Cardiac septum (tissue), 1 donor: ENCODE measurements around the gene COX8C. TPM values are rescaled to one million over a fixed set of nuclear protein-coding genes. Genes with fewer than 3 reads are reported as not detected.

Source experiments
- DNase-seq: peaks from one replicate; pipeline ENCODE4 v3.0.0-alpha.2; 2020; ENCODE audit warnings: low spot score
- intact Hi-C: fragments of 100-400 bp; cut with DNase I; formaldehyde crosslinking; loops from one replicate; pipeline ENCODE4 v1.14.0; 2022
- total RNA-seq: library from RNA; stranded (reverse); fragmentation: NEBNext Ultra II Directional; extraction: Animal tissue kit (Norgen Biotek cat#: 25700); gene quantifications from one replicate; pipeline ENCODE4 v1.2.1, GENCODE V29; 2021
- donor health status: DM: no; HTN: no; CAD: no.

COX8C gene
- total RNA-seq, 1 donor from 2014 or later = 0.67 TPM

DNA sequence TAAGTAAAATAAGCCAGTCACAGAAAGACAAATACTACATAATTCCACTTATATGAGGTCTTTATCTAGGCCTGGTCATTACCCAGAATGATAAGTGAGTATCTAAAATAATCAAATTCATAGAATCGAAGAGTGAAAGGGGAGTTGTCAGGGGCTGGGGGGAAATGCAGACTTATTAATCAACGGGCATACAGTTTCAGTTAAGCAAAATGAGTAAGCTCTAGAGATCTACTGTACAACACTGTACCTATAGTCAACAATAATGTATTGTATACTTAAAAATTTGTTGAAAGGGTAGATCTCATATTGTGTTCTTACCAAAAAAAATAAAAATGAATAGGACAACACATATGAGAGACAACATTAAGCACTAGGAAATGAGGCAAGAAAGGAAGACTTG, 27.5 kb upstream of the COX8C start:
- intact Hi-C loops = no loop called here

DNA sequence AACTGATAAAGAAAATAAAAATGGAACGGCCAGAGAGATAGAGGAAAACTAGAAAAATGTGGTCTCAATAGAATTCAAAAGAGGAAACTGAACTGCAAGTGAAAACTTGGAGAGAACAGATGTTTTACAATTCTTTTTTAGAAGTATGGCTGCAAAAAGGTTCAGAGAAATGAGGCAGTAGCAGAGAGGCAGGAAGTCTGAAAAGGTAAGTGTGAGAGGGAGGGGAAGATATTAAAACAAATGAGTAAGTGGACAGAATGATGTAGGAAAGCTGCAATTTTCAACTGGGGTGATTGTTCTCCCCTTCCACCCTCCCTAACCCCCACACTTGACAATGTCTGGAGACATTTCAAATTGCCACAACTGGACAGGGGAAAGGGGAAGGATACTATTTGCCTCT, 27.0 kb upstream of the COX8C start:
- intact Hi-C loops = no loop called here

More for the DNA sequence above, 27.5 kb upstream of the COX8C start:
- no peak for DNase-seq

DNA sequence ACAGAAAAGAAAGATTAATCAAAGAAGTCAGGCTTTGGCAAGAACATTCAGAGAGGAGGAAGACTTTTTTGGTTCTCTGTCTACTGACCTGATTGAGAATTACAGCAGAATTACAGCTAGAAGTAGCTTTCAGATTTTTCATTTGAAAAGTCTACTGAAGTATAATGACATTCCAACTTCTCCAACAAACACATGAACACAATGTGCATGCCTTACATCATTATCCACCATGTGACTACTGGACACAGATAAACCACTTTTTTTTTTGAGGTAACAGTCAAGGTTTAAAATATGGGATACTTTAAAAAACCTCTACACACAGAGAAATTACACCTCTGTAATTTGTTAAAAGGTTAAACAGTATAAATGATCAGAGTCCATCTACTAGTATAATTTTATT, 26.5 kb upstream of the COX8C start:
- intact Hi-C loops = no loop called here
- DNase-seq = no peak

More for the DNA sequence above, 27.0 kb upstream of the COX8C start:
- DNase-seq = no peak

DNA sequence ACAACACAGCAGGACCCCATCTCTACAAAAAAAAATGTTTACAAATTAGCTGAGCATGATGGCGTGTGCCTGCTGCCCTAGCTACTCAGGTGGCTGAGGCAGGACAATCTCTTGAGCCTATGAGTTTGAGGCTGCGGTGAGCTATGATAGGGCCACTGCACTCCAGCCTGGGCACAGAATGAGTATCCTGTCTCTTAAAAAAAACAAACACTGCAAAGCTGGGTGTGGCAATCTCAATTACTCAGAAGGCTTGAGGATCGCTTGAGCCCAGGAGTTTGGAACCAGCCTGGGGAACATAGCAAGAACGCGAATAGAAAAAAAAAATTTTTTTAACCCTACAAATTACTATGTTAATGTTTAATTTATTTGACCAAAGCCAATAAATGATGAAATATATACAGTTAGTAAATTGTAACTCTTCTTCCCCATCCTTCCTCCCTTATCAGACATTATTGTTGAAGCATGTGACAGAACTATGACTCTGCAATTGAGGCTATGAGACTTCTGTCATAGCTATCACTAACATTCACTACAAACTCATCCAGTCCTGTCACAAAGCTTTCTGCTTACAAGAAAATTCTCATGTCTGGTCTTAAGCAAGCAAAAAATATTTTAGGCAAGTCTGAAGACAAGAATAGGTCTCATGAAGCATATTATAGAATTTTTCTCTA, 23.9 kb upstream of the COX8C start:
- intact Hi-C loops = no loop called here
- no peak for DNase-seq

DNA sequence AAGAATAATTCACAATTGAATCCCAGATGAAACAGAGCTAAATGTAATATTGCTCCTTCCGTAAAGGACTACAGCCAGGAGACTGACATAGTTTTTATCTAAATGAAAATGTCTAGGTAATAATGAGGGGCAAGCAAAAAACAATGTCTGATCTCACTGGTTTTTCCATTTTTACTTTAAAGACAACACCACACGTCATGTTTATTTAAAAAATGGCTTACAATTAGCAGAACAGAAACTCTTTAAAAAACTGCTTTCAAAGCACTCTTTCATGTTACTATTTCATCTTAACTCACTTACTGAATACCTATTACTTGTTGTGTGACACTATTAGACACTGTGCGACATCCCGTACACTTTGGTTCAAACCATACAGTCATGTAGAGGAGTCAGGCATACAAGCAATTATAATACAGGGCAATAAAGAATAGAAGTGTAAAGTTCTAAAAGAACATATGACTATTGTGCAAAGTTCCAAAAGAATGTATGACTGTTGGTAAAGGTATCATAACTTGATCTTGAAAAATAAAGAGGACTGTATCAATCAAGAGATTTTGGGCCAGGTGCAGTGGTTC, 23.3 kb upstream of the COX8C start:
- intact Hi-C loops = no loop called here
- no peak for DNase-seq

DNA sequence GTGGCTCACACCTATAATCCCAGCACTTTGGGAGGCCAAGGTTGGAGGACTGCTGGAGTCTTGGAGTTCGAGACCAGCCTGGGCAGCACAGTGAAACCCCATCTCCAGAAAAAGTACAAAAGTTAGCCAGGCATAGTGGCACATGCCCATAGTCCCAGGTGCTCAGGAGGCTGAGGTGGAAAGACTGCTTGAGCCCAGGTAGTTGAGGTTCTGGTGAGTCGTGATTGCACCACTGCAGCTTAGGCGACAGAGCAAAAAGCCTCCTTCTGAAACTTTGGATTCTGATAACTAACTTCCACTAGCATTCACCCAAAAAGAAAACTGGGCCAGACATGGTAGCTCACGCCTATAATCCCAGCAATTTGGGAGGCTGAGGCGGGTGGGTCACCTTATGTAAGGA, 20.8 kb upstream of the COX8C start:
- no peak for DNase-seq
- intact Hi-C loops = no loop called here

DNA sequence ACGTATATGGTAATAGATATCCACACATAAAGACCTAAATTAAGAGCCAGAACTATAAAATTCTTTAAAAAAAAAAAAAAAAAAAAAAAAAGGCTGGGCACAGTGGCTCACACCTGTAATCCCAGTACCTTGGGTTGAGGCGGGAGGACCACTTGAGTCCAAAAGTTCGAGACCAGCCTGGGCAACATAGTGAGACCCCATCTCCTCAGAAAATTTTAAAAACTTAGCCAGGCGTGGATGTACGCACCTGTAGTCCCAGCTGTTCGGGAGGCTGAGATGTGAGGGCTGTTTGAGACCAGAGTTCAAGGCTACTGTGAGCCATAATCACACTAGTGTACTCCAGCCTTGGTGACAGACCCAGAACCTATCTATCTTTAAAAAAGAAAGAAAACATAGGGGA, 18.4 kb upstream of the COX8C start:
- no peak for DNase-seq
- intact Hi-C loops = no loop called here

DNA sequence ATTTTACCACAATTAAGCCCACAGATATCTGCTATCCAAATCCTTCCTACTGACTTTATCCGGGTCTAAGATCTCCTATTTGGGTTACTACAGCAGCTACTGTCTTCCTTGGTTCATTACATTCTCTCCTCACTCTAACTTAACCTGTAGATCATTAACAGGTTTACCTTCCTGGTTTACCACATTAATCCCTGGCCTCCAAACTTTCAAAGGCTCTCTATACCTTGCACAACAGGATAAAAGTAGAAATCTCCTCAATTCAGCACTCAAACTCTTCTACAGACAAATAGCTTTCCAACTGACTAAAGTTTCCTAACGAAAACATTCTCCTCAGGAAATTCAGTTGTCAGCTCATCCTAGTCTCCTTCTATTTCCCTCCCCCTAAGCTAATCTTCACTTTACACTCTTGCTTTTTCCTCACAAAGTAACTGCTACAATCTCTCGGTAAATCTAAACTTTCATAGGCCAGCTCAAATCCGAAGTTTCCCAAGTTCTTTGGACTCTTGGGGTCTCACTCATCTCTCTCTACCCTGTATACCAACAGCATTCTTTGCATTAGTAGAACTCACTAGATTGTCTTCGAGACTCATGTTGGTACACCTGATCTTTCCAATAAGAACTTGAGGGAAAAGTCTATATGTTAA, 16.9 kb upstream of the COX8C start:
- intact Hi-C loops = no loop called here
- DNase-seq = no peak

DNA sequence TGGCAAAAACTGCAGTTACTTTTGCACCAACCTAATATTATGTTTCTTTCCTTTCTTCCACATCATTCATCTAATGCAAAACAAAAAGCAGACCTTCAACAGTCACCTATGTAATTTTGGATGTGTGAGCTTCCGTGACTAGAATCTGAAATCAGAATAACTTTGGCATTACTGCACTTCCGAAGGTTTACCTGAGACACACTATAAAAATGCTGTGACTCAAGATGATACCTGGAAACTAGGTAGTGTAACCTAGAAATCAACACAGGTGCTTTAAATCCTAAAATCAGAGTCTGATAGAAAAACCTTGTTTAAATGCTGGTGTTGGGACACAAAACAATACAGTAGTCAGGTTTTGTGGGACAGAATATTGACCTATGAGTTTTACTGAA, 16.4 kb upstream of the COX8C start:
- intact Hi-C loops = no loop called here

DNA sequence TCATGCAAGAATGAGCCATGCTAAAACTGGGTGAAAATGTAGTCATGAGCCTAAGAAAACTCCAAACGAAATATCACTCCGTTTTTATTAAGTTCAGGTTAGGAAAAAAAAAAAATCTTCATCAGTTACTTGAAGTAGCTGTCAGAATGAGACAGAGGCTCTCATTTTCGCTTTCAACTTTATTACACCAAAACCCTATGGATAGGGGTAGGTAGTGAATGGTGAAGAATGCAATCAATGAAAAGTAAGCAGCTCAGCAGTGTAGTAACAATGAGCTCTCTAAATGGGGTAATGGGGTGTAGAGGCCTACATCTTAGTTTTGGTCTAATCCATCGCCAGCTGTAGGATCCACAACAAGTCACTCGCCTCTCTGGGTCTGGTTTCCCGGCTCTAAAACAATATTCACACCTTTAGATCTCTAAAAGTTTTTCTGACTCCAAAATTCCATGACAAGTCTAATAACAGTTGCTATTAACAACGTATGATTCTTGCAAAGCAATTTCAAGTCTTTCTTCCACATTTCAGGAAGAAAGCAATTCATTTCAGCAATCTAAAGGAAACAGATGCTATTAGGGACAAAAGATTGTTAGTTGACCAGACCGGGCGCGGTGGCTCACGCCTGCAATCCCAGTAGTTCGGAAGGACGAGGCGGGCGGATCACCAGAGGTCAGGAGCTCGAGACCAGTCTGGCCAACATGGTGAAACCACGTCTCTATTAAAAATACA, 15.8 kb upstream of the COX8C start:
- intact Hi-C loops = no loop called here
- DNase-seq = peak; percentile 83

More for the DNA sequence above, 16.4 kb upstream of the COX8C start:
- no peak for DNase-seq

DNA sequence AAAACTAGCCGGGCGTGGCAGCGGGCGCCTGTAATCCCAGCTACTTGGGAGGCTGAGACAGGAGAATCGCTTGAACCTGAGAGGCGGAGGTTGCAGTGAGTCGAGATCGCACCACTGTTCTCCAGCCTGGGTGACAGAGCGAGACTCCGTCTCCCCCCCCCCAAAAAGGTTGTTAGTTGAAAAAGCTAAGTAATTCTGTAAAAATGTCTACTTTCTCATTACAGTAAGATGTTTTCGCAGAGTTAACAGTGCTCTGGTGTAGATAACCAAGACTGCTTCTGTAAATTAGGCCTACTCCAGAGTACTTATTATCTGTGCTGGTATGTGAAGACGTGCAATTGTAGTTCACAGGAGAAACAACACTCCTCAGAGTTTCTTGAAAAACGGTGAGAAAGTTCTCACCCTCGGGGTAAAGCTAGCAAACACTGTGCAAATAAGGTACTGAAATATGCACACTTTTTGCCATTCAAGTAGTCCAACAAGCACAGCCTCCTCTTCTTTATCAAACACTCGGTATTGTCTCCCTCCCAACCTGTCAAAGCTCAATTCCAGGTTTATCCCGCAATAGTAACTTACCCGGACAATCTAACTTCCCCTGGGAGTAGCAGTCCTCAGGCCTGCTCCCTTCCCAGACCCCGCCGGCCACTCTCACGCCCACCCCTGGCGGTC, 15.1 kb upstream of the COX8C start:
- intact Hi-C loops = no loop called here
- no peak for DNase-seq

DNA sequence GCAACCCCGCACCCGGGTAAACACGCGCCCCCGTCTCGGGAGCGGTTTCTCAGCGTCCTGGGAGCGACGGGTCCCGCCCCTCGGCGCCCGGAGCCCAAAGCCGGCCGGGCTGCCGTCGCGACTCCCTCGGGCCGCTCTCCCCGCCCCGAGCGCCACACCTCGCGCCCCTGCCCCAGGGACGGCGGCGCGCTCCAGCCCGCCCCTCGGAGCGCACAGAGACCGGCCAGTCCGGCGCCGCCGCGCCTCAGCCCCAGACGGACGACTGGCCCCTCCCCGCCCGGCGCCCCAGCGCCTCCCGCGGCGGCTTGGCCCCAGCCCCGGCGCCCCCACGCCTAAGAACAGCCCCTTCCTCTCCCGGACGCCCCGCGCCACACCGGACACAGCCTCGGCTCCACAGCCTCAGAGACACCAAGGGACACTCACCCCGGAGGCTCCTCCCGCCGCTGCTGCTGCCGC, 14.6 kb upstream of the COX8C start:
- DNase-seq = peak; percentile 85
- intact Hi-C loops = no loop called here

DNA sequence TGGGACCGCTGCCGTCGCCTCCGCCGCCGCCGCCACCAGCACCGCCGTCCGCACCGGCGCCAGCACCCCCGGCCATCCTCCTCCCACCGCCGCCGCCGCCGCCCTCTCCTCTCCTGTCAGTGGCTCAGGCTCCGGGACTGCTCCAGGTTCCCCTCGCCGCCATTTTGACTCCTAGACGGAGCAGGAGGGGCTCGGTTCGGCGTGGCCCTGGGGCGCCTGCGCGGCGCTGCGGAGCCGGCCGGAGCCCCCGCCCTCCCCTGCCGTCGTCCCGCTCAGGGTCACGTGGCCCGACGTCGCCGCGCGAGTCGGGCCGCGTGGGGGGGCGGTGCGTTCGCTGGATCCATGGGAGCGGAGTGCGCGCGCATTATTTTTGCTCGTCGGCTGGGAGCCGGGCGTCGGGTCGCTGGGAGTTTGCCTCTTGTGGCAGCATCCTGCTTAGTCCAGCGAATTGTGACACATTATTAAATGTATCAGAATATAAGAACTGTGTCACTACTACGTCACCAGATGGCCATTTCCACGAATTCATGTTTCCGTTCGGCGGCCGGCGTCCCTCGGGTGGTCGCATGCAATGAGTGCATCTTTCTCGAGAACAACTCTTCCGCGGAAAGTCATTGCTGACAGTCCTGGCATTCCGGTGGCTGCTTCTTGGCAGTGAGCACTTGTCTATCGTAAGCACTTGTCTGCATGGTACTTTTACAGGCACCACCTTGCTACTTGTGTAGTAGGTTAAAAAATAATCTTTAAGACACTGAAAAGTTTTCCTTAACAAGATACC, 13.9 kb upstream of the COX8C start, which contains the start of gene BTBD7:
BTBD7 (minus strand) TSS at position 184 of the 778 bp plus-strand sequence. CDS start 36,985 bp downstream, outside the sequence.
- intact Hi-C loops = loop anchor here (1.0 kb wide), 1 partner anchor 126 kb away; the partner anchor contains the start of genes GON7 and UBR7
- DNase-seq = peak; percentile 96

DNA sequence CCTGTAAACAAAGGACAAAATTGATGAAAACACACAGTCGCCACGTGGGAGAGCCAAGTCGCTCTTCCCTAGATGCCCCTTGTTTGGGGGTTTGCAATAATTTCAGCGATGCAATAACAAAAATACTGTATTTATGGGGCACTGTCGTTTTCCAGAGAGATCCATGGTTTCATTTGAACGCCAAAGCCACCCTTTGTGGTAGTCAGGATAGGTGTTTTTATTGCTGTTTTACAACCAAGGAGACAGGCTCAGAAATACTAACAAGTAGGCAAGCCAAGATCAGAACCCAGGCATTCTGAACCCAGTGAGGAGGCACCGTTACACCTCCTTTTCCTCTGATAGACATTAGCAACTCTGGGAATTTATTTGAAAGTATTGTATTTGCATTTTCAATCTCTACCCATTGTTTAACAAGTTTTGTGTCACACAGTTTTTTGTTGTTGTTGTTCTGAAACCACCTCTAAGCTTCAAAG, 13.3 kb upstream of the COX8C start:
- intact Hi-C loops = loop anchor here (1.0 kb wide), 1 partner anchor 126 kb away; the partner anchor contains the start of genes GON7 and UBR7
- DNase-seq = no peak

DNA sequence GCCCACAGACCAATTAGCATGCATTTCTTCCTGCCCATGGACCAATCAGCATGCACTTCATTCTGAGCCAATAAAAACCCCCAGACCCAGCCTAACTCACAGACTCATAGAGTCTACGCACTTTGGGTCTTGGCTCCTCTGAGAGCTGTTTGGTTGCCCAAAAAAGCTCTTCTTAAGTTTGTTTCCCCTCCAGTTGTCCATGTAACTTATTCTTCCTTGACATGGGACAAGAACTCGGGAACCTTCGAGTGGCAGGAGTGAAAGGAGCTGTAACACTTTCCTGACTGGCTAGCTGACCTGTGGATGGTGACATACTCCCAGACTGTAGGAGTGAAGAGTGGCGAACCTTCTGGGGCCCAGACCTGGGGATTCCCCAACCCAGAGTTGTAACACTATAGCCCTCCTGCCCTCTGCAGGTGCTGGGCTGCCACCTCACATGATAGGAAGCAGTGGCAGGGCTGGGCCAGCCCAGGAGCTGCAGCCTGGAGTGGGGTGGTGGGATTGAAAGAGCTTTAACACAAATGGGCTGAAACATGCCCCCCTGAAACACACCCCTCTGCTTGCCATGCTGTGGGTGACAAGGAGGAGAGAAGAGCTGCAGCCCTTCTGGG, 9.7 kb upstream of the COX8C start:
- intact Hi-C loops = no loop called here
- no peak for DNase-seq

DNA sequence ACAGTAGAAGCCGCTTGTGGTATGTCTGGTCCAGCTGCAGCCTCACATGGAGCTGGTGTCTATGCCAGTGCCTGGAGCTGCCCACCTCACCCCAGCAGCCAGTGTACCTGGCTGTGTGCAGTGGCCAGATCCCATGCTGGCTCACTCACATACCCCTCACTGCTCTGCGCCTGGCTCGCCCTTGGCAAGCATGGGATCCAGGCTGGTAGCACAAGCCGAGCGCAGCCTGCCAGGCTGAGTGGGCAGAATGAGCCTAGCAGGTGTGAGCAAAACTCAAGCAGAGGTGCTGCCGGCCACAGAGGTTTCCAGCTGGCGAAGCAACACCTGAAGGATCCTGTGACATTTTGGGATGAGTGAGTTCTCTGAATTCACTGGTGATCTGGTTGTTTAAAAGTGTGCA, 9.1 kb upstream of the COX8C start:
- intact Hi-C loops = no loop called here
- no peak for DNase-seq

DNA sequence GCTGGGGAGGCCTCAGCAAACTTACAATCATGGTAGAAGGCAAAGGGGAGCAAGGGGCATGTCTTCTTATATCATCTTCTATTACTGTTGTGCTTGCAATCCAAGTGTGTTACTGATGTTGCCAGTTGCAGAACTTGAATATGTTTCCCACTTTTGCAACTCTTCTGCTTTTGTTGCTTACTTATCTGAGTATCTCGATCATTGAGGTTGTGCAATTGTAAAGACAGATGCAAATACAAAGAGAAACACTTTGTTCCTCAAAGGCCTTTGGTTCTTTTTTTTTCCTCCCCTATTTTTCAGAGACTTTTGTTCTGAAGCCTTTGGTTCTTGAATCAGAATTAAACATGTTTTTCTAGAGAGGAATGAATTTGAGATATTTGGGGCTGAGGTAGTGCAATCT, 3.7 kb upstream of the COX8C start:
- intact Hi-C loops = no loop called here

DNA sequence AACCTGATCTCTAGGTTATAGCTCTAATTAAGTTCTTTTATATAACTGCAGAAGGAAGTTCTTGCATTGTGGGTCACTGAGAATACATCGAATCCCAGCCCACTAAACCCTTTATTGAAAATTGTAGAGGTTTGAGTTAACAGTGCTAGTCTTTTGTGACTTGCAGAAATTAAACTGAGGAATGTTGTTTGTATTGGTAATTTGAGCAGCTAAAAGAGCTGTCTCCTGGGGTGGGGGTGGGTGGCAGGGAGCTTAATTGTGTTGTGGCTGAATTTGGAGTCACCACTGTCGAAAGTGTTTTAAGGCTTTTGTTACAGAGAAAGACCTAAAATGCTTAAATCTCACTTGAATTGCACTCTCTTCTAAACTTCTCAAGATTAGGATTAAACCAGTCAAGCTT, 3.2 kb upstream of the COX8C start:
- intact Hi-C loops = no loop called here
- no peak for DNase-seq

More for the DNA sequence above, 3.7 kb upstream of the COX8C start:
- DNase-seq = no peak
